ENCODE results near the gene MT1A.

Gene MT1A

DNA sequence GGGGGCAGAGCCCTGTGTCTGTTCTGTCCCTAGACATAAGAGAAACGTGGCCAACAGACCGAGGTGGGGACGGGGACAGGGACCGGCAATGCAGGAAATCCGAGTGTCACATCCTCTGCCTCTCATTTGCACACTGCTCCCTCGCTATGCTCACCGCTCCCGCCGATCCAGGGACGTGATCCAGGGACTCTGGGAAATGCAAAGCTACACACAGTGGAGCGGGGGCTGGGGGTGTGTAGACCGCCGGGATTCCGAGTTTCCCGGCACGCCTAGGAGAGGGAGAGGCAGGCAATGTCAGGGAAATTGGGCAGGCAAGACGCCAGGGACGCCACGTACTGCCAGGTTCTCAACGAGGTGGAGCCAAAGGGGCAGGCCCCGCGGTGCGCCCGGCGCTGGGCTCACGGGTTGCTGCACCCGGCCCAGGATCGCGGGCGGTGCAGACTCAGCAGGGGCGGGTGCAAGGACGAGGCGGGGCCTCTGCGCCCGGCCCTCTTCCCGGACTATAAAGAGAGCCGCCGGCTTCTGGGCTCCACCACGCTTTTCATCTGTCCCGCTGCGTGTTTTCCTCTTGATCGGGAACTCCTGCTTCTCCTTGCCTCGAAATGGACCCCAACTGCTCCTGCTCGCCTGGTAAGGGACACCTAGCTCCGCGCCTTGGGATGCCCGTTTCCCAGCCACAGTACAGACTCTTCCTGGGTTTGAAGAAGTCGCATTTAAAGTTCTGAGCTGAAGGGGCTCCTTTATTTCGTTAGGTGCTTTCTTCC lies 43.7 kb downstream of the MT1A start, which contains the start of gene MT1X:
Gene MT1X, plus strand, starts transcription at position 532 of the 764 bp plus-strand sequence. Its CDS starts 71 bp downstream, at position 603.
- DNase-seq, result peak; percentile 90

DNA sequence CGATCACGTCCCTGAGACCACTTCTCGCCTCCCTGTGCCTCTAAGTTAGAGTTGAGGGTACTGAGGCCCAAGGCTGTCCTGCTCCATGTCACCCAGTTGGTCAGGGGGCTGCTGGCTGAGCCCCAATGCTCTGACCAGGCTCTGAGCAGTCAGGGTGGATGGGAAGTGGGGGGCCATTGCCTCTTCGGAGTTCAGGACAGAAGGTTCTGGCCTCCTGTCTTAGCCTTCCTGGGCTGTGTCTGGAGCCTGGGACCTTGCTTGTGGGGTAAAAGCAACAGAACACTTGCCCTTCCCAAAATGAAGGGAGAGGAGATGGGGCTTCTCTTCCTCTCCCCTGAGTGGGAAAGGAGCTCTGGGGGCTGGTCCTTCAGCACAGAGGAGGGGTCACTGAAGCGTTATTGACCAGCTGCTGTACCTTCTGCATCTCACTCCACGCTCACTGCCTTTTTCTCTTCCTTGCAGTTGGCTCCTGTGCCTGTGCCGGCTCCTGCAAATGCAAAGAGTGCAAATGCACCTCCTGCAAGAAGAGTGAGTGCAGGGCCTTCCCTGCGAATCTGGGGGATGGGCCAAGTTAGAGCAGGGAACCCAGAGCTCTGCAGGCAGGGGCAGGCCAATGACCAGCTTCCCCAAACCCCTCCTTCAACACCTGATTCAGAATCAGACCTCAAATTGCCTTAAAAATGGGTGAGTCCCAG lies 44.4 kb downstream of the MT1A start:
- DNase-seq, result no peak

DNA sequence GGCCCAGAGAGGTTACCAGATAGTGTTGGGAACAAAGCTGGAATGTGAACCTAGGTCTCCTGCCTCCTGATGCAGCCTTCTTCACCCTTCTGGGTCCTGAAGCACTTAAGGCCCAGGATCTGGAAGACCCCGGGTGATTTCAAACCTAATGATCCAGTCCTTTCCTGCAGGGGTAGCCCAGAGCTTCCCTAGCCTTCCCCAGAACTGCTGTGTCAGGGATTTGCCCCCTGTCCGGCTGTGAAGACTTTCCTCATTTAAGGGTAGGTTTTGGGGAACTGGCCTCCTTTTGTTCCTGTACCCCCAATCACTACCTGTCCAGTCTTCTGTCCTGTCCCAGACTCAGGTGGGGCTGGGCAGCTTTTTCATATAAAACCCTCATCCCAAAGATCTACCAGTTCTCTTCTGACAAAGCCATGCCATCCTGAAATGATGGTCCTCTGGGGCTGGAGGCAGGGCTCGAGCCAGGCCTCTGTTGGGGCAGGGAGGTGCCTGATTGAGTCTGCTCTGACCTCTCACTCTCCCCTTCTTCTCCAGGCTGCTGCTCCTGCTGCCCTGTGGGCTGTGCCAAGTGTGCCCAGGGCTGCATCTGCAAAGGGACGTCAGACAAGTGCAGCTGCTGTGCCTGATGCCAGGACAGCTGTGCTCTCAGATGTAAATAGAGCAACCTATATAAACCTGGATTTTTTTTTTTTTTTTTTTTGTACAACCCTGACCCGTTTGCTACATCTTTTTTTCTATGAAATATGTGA lies 45.1 kb downstream of the MT1A start:
- DNase-seq, result no peak

DNA sequence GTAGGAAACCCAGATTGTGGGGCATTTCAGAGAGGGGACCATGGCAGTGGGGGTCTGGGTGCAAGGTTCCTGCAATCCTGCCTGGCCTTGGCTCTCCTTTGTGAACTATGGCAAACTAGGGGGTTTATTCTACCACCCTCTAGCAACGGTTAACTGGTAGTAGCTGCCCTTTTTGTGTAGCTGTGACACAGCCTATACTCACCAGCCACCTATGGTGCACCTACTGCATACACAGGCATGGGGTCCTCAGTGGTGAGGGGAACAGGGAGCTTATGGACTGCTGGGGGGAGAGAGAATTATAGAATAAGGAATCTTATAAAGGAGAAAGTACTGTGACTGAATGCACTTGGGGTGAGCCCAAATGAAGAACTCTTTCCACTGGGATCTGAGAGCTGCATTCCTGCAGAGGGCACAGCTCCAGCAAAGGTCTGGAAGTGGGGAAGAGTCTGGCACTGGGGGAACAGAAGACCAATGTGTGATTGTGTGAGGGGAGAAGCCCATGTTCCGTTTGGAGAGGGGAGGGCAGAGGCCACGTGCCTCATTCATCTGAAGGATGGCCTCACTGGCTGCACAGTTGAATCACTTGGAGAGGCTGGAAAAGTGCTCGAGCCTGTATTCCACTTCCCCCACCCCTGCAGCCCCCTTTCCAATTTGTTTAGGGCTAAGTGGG lies 45.9 kb downstream of the MT1A start:
- DNase-seq, result no peak

DNA sequence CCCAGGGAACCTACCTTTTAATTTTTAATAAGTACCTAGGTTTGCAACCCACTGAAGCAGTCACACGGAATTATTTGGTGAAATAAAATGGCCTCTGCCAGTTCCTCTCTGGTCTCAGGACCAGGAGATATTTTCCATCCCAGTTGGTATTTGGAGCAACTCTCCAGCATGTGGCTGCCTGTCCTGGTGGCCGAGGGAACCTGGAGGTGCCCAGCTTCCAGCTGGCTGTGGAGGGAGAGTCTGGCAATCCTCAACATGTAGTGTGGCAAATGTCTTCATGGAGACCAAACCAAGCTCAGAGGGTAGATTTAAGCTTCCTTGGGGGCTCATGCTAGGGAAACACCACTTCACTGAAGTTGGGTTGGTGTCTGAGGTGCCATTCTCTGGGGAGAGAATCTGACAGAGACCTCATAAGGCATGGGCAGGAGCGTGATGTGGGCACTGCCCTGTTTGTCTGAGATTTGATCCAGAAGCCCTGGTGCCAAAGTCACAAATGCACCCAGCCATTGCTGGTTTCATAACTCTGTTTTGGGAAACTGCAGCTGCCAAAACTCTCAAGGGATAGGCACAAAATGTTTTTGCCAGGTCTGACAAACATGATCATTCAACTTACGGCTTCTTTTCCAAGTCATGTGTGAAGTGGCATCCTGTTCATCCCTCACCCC lies 46.6 kb downstream of the MT1A start:
- DNase-seq, result no peak

DNA sequence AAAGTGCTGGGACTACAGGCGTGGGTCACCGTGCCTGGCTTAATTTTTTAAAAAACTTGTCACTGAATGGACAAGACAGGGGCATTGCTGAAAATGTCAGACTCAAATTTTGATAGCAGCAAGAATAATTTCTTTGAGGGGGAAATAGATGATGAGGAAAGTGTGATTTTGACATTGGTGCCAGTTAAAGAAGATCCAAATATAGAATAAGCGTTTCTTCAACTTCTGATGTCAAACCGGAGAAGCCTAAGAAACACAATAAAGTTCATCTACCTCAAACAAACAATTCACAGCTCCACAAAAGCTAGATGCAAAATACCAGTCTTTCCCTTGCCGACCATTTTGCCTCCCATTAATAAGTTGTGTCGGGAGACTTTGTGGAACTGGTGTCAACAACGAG lies 48.3 kb downstream of the MT1A start:
- no peak for DNase-seq

DNA sequence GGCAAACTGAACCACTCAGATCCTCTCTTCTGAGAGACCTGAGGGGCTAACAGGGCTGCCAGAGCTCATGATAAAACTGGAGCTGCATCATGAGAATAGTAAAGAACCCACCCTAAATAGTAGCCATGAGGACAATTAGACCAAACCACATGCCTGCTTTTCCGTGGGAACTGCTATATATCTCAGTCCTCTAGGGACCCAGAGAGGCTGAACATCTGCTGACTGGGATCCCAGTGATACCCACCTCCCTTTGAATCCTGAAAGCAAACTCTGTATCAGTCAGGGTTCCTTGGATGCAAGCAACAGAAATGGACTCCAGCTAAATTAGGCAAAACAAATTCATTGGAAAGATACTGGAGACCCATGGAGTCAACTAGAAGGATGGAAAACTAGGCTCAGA lies 50.3 kb downstream of the MT1A start:
- DNase-seq, result no peak

DNA sequence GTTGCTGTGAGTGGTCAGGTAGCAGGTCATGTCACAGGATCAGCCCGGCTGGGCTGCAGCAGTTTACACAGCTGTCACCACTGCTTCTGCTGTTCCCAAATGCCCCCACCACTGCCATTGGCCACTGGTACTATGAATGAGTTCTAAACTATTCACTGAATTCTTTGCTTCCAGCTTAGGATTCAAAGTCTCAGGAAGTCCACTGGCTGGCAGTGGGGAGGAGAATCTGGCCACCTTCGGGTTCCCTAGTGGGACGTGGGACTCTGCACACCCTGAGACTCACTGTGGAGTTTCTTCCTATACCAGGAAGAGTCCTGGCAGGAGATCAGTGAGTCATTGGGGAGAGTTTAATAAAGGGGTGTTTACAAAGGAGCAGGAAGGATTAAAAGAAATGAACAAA lies 50.7 kb downstream of the MT1A start:
- DNase-seq, result no peak
